Activated T-helper 2 cell treated with anti-CD3 and anti-CD28 coated beads, Interferon-gamma antibody, Interleukin-2, Interleukin-4, amounts not matched to agents 10 μg/mL and 5 μg/mL and 100 μg/mL, durations not matched to agents 14 hours and 24 hours and 36 hours (primary cell): Measurements from ENCODE around the gene MMP21. TPM values are rescaled to one million over a fixed set of nuclear protein-coding genes. Genes with fewer than 3 reads are reported as not detected.

Experiments used
- DNase-seq: peaks from one replicate; pipeline ENCODE4 v3.0.0; 2021; ENCODE audit warnings: low spot score
- H3K27ac Mint-ChIP-seq: one replicate; pipeline ENCODE4 v1.8.0; 2021; ENCODE audit warnings: mixed read lengths
- H3K27me3 Mint-ChIP-seq: one replicate; pipeline ENCODE4 v1.8.0; 2021; ENCODE audit warnings: low read depth, mixed read lengths
- H3K36me3 Mint-ChIP-seq: one replicate; pipeline ENCODE4 v1.8.0; 2021; ENCODE audit warnings: low read depth, mixed read lengths
- H3K4me1 Mint-ChIP-seq: one replicate; pipeline ENCODE4 v1.8.0; 2021; ENCODE audit warnings: low read depth, mixed read lengths
- H3K4me3 Mint-ChIP-seq: one replicate; pipeline ENCODE4 v1.8.0; 2021; ENCODE audit warnings: low read depth, mild to moderate bottlenecking, moderate library complexity, mixed read lengths
- H3K9me3 Mint-ChIP-seq: one replicate; pipeline ENCODE4 v1.8.0; 2021; ENCODE audit warnings: mixed read lengths
- intact Hi-C: fragments of 100-400 bp; cut with micrococcal nuclease; formaldehyde crosslinking; loops from one replicate; pipeline ENCODE4 v1.15.1; 2023
- total RNA-seq: library from RNA; stranded (reverse); gene quantifications from 2 replicates; pipeline ENCODE4 v1.2.3, GENCODE V29; 2022

MMP21 gene
- total RNA-seq, 1 donor from 2014 or later: 0.11 TPM

DNA sequence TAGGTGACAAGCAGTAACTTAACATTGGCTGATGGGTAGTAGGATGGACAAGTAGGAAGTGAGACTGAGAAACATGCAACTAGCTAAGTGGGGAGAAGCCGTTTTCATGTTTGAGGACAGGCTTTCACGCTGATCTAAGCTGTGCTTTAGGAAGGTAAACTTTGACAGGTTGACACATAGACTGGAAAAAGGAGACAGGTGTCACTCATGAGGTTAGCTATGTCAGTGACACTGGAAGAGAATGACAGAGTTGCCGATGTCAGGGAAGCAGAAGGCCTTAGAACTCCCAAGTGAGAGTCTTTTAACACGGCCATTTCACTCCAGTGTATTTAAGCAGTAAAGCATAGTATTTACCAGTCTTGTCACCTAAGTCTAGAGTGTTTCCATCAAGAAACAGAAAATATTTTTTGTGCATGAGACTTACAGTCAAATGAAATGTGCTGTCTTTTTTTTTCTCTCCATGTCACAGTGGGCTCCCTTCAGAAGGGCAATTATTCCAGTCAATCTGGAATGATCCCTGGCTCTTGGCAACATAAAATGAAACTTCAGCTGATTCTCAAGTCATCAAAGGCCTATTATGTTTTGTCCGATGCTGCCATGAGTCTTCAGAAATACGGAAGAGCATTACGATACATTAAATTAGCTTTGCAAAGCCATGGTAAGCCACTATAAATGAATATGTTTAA, 35.5 kb downstream of the MMP21 start:
- Mint-ChIP-seq H3K27ac (no peak overlapping the region), H3K9me3 (no peaks in the 10 kb centered on the region), H3K27me3 (no peaks in the 10 kb centered on the region), H3K4me3 (no peak overlapping the region), H3K36me3 (peaks cover 83% of the 10 kb centered on the region), H3K4me1 (no peaks in the 10 kb centered on the region)
- intact Hi-C loops: no loop called here
- DNase-seq: no peak

- Mint-ChIP-seq H3K36me3 (peaks cover 81% of the 10 kb centered on the region), H3K27ac (no peak overlapping the region), H3K9me3 (no peaks in the 10 kb centered on the region), H3K27me3 (no peaks in the 10 kb centered on the region), H3K4me3 (no peak overlapping the region), H3K4me1 (no peaks in the 10 kb centered on the region)
- intact Hi-C loops: no loop called here
- no peak for DNase-seq
Observed at GRCh38 chr10:125738206-125738605, 37.4 kb downstream of the MMP21 start.

- DNase-seq: no peak
- no peaks in the 10 kb centered on the region for H3K4me1 Mint-ChIP-seq
- no peaks in the 10 kb centered on the region for H3K9me3 Mint-ChIP-seq
- intact Hi-C loops: no loop called here
- no peak overlapping the region for H3K27ac Mint-ChIP-seq
- H3K4me3 Mint-ChIP-seq: no peak overlapping the region
- H3K27me3 Mint-ChIP-seq: no peaks in the 10 kb centered on the region
- peaks cover 86% of the 10 kb centered on the region for H3K36me3 Mint-ChIP-seq
Observed at GRCh38 chr10:125734823-125735222, 40.8 kb downstream of the MMP21 start.

GRCh38 chr10:125734148-125734547, 41.5 kb downstream of the MMP21 start:
- intact Hi-C loops: no loop called here
- Mint-ChIP-seq H3K27me3 (no peaks in the 10 kb centered on the region), H3K4me3 (no peak overlapping the region), H3K4me1 (no peaks in the 10 kb centered on the region), H3K9me3 (no peaks in the 10 kb centered on the region), H3K27ac (no peak overlapping the region), H3K36me3 (peaks cover 86% of the 10 kb centered on the region)
- no peak for DNase-seq

GRCh38 chr10:125727436-125727835, 48.2 kb downstream of the MMP21 start:
- DNase-seq: no peak
- intact Hi-C loops: loop anchor here (10.0 kb wide), 1 partner anchor 167 kb away; the partner anchor contains the start of gene FANK1
- Mint-ChIP-seq H3K4me1 (peaks cover 6% of the 10 kb centered on the region), H3K36me3 (peaks cover 80% of the 10 kb centered on the region), H3K9me3 (no peaks in the 10 kb centered on the region), H3K4me3 (no peak overlapping the region), H3K27ac (no peak overlapping the region), H3K27me3 (no peaks in the 10 kb centered on the region)

GRCh38 chr10:125726914-125727313, 48.7 kb downstream of the MMP21 start:
- no peaks in the 10 kb centered on the region for H3K27me3 Mint-ChIP-seq
- intact Hi-C loops: loop anchor here (10.0 kb wide), 1 partner anchor 168 kb away; the partner anchor contains the start of gene FANK1
- H3K4me3 Mint-ChIP-seq: no peak overlapping the region
- peaks cover 79% of the 10 kb centered on the region for H3K36me3 Mint-ChIP-seq
- H3K27ac Mint-ChIP-seq: no peak overlapping the region
- no peaks in the 10 kb centered on the region for H3K9me3 Mint-ChIP-seq
- DNase-seq: no peak
- peaks cover 9% of the 10 kb centered on the region for H3K4me1 Mint-ChIP-seq

GRCh38 chr10:125722811-125723210, 52.8 kb downstream of the MMP21 start:
- no peak for DNase-seq
- H3K9me3 Mint-ChIP-seq: peaks cover 4% of the 10 kb centered on the region
- H3K27me3 Mint-ChIP-seq: no peaks in the 10 kb centered on the region
- intact Hi-C loops: loop anchor here (10.0 kb wide), 1 partner anchor 172 kb away; the partner anchor contains the start of gene FANK1
- peaks cover 24% of the 10 kb centered on the region for H3K4me1 Mint-ChIP-seq
- H3K4me3 Mint-ChIP-seq: no peak overlapping the region
- no peak overlapping the region for H3K27ac Mint-ChIP-seq
- H3K36me3 Mint-ChIP-seq: peaks cover 59% of the 10 kb centered on the region

DNA sequence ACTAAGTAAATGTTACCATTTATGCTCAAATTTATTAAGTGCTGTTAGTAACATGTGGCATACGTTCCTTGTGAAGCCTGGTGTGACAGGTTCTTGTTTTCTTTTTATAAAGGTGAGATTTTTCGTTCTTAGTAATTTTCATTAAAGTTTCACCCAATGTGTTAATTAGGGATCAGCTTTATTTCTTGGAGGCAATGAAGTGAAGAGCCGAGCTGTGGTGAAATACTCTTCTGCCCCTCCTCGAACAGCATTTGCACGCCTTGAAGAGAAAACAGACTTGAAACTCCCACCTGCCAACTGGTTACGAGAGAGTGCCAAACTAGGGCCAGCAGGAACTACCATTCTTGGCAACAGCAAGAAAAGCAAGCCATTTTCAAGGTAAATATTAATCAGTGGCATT, 54.6 kb downstream of the MMP21 start:
- Mint-ChIP-seq H3K4me1 (peaks cover 21% of the 10 kb centered on the region), H3K4me3 (peak overlapping the region; percentile 96), H3K9me3 (peaks cover 9% of the 10 kb centered on the region), H3K36me3 (peaks cover 54% of the 10 kb centered on the region), H3K27ac (peak overlapping the region; percentile 46), H3K27me3 (no peaks in the 10 kb centered on the region)
- intact Hi-C loops: loop anchor here (10.0 kb wide), 1 partner anchor 174 kb away; the partner anchor contains the start of gene FANK1
- no peak for DNase-seq

- intact Hi-C loops: loop anchor here (10.0 kb wide), 1 partner anchor 175 kb away; the partner anchor contains the start of gene FANK1
- Mint-ChIP-seq H3K9me3 (peaks cover 9% of the 10 kb centered on the region), H3K27me3 (no peaks in the 10 kb centered on the region), H3K27ac (peak overlapping the region; percentile 98), H3K4me3 (peak overlapping the region; percentile 96), H3K4me1 (peaks cover 21% of the 10 kb centered on the region), H3K36me3 (peaks cover 48% of the 10 kb centered on the region)
- no peak for DNase-seq
Observed at GRCh38 chr10:125720002-125720382, 55.6 kb downstream of the MMP21 start.

DNA sequence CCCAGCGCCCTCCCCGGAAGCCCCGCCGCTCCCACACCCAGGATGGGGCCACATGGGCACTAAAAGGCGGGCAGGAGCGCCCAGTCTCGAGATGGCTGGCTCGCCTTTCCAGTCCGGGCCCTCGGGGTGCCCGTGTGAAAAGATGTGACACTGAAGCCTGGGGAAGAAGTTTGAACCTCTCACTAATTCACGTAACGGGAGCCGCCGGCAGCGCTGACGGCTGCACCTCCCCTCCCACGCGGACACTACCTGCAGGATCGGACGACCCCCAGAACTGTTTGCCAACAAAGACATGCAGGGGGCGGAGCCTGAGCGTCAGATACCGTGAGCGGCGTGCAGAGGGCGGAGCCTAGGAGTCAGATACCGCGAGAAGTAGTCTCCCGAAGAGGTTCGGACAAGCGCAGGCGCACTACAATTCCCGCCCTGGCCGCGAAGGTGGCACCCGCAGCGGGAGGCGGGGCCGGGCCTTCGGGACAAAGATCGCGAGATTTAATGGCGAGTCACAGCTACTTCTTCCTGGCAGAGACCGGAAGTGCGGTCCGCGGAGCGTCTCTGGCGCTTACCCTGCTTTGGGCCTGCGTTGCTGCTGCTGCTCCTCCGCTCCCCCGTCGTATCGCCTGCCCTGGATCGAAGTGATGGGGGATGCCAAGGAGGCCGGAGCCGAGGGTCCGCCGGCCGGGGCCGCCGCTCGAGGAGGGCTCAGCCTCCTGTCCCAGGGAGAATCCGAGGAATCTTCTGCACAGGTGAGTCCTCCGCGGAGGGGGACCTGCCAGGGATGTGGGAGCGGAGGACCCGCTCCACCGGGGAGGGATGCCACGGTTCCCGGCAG, 56.2 kb downstream of the MMP21 start, which contains the start of gene EDRF1:
TSS of gene EDRF1 (plus strand) at position 537 of the 829 bp plus-strand sequence. CDS start at position 636, 99 bp downstream.
- H3K9me3 Mint-ChIP-seq: peaks cover 9% of the 10 kb centered on the region
- H3K36me3 Mint-ChIP-seq: peaks cover 41% of the 10 kb centered on the region
- peak; percentile 99 for DNase-seq
- intact Hi-C loops: loop anchor here (1.0 to 10.0 kb wide), 3 partner anchors 104 to 803 kb away; partner anchors contain the start of genes BCCIP, FANK1 and UROS
- H3K4me1 Mint-ChIP-seq: peaks cover 21% of the 10 kb centered on the region
- H3K27ac Mint-ChIP-seq: peak within 1 kb of the TSS; percentile 98
- peak within 1 kb of the TSS; percentile 96 for H3K4me3 Mint-ChIP-seq
- no peaks in the 10 kb centered on the region for H3K27me3 Mint-ChIP-seq
